Peyer's patch (tissue), 4 donors: ENCODE data around the gene POLK. TPM values are rescaled to one million over a fixed set of nuclear protein-coding genes. Genes with fewer than 3 reads are reported as not detected.
A peak's percentile ranks its signal among the peaks of the same experiment; 100 is the strongest.

Source experiments
- DNase-seq, 3 donors: peaks; one replicate each; pipeline ENCODE4 v3.0.0-alpha.2; 2017 to 2019
- H3K27ac ChIP-seq, 4 donors: fragments of 200-600 bp; sonication (generic); one replicate each; pipeline ENCODE4 v1.5.1; 2016 to 2019
- H3K27me3 ChIP-seq, 2 donors: fragments of 200-600 bp; sonication (generic); one replicate each; pipeline ENCODE4 v1.5.1; 2019
- H3K36me3 ChIP-seq, 3 donors: fragments of 200-600 bp; sonication (generic); one replicate each; pipeline ENCODE4 v1.5.1; 2016 to 2019
- H3K4me1 ChIP-seq, 4 donors: fragments of 200-600 bp; sonication (generic); one replicate each; pipeline ENCODE4 v1.5.1; 2016 to 2019
- H3K4me3 ChIP-seq, 4 donors: fragments of 200-600 bp; sonication (generic); 1 replicate in 3 of 4; 2 replicates in 1 of 4; pipeline ENCODE4 v1.5.1; 2016 to 2019; ENCODE audit warnings: mild to moderate bottlenecking in 1 of 4
- H3K9me3 ChIP-seq, 4 donors: fragments of 200-600 bp; sonication (generic); one replicate each; pipeline ENCODE4 v1.5.1; 2016 to 2019; ENCODE audit warnings: mild to moderate bottlenecking in 1 of 4
- POLR2A ChIP-seq, 2 donors: fragments of 450-650 bp; IDR thresholded peaks; one replicate each; pipeline ENCODE4 v1.5.1; 2017; ENCODE audit warnings: antibody characterized with exemption in 2 of 2, mild to moderate bottlenecking in 2 of 2, moderate library complexity in 2 of 2
- total RNA-seq, 4 donors: library from RNA; depleted of rRNA; stranded (reverse); fragments of >200 nt; gene quantifications; one replicate each; pipeline ENCODE4 v1.1.0, GENCODE V29; 2016
- TF ChIP-seq, protein P1 (sequence below), 6 experiments: fragments of 450-650 bp in 4 of 6; fragments of 200-600 bp in 2 of 6; sonication (generic) in 1 of 6; IDR thresholded peaks; one replicate each; pipeline ENCODE4 v1.5.1; 2017 to 2019; ENCODE audit warnings: antibody characterized with exemption in 6 of 6, mild to moderate bottlenecking in 3 of 6, moderate library complexity in 1 of 6

Gene POLK
- total RNA-seq, 4 donors from 2014 or later: 24.5 to 58.6 (median 28.3) TPM

DNA sequence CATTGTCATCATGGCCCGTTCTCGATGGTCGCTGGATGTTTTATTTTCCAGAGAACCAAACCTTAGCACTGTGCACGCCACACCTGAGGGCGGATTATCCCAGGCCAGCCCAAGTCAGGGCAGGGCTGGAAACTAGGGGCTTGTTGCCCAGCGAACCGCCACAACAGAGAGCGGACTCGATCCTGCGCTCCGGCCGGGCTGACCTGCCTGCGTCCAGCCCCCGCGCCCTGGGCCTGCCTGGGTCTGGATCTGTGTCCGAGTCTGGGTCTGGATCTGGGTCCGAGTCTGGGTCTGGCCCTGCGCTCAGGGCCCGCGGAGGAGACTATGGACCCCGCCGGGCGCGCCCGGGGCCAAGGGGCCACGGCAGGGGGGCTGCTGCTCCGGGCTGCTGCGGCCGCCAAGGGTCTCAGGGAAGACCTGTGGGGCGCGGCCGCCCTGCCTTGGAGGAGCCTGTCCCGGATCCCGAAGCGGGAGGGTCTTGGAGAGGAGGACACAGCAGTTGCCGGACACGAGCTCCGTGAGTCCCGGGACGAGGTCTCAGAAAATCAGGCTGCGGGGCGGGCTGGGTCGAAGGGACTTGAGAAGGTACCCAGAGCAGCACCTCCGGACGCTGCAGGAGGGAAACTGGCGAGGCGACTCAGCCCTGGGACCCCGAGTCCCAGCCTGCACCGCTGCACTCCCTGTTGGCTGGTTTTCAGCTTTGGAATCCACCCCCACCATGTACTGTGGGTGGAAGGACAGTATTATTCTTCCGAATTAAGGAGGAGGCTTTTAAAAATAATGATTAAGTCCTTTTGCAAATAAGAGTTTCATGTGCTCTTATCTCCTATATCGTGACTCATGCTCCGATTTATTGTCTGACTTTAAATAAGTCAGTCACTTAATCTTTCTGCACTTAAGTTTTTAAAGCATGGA, 99.9 kb downstream of the POLK start, which contains the start of gene ANKDD1B:
Gene ANKDD1B (plus strand): TSS at position 143 of the 915 bp plus-strand sequence. CDS start 182 bp downstream, at position 325.
- peak within 1 kb of the TSS; percentile 26 to 63 (median 45) for H3K4me3 ChIP-seq
- peak in 2 of 3 donors; percentile 48 to 60 for DNase-seq
- H3K27ac ChIP-seq: peak within 1 kb of the TSS in 3 of 4 donors; percentile 11 to 34 (median 28)
- peaks cover 0 to 17% (median 0%) of the 10 kb centered on the region in 4 donors for H3K4me1 ChIP-seq
- TF ChIP-seq POLR2A (IDR thresholded peaks at IDR 0.05): no peak
- TF ChIP-seq, protein P1, sequence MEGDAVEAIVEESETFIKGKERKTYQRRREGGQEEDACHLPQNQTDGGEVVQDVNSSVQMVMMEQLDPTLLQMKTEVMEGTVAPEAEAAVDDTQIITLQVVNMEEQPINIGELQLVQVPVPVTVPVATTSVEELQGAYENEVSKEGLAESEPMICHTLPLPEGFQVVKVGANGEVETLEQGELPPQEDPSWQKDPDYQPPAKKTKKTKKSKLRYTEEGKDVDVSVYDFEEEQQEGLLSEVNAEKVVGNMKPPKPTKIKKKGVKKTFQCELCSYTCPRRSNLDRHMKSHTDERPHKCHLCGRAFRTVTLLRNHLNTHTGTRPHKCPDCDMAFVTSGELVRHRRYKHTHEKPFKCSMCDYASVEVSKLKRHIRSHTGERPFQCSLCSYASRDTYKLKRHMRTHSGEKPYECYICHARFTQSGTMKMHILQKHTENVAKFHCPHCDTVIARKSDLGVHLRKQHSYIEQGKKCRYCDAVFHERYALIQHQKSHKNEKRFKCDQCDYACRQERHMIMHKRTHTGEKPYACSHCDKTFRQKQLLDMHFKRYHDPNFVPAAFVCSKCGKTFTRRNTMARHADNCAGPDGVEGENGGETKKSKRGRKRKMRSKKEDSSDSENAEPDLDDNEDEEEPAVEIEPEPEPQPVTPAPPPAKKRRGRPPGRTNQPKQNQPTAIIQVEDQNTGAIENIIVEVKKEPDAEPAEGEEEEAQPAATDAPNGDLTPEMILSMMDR (IDR thresholded peaks at IDR 0.05): no peak
- H3K36me3 ChIP-seq: no peaks in the 10 kb centered on the region
- no peaks in the 10 kb centered on the region for H3K27me3 ChIP-seq
- H3K9me3 ChIP-seq: no peaks in the 10 kb centered on the region

DNA sequence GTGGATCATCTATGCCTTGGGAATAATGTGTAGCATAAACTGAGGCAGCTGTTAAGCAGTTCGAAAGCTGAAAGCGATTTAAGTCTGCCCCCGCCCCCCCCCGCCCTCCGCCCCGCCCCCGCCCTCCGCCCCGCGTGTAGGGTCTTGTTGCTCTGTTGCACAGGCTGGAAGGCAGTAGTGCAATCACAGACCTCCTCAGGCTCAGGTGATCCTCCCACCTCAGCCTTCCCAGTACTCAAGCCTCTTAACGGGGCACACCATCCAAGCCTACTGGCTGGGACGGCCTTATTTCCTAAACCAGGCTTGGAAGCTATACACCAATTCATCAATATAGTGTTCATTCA, 100.5 kb downstream of the POLK start:
- Histone ChIP-seq H3K9me3 (no peaks in the 10 kb centered on the region), H3K36me3 (no peaks in the 10 kb centered on the region), H3K27ac (no peak overlapping the region), H3K4me3 (peak overlapping the region in 2 of 4 donors; percentile 59 to 63), H3K27me3 (no peaks in the 10 kb centered on the region), H3K4me1 (peaks cover 0 to 20% (median 0%) of the 10 kb centered on the region in 4 donors)
- TF ChIP-seq POLR2A (IDR thresholded peaks at IDR 0.05): no peak
- TF ChIP-seq, protein P1 (IDR thresholded peaks at IDR 0.05): no peak
- DNase-seq: no peak

DNA sequence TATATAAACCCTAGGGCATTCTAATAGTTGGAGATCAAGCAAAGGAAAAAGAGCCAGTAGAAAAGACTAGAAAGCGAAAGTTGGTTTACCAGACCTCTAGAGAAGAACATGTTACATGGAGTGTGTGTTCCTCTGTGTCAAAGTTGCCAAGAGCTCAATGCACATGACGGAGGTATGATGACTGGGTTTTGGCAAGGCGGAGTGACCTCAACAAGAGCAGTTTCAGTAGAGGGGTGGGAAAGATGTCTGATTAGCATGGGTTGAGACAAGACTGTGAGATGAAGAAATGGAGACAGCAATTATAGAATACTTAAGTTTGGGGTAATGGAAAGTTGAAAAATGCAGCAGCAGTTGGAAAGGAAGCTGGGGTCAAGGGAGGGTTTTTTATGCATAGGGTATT, 101.2 kb downstream of the POLK start:
- no peak overlapping the region for H3K4me3 ChIP-seq
- H3K4me1 ChIP-seq: peaks cover 0 to 26% (median 0%) of the 10 kb centered on the region in 4 donors
- H3K9me3 ChIP-seq: no peaks in the 10 kb centered on the region
- no peak overlapping the region for H3K27ac ChIP-seq
- H3K36me3 ChIP-seq: no peaks in the 10 kb centered on the region
- no peak for TF ChIP-seq POLR2A (IDR thresholded peaks at IDR 0.05)
- TF ChIP-seq, protein P1 (IDR thresholded peaks at IDR 0.05): no peak
- DNase-seq: no peak
- no peaks in the 10 kb centered on the region for H3K27me3 ChIP-seq

DNA sequence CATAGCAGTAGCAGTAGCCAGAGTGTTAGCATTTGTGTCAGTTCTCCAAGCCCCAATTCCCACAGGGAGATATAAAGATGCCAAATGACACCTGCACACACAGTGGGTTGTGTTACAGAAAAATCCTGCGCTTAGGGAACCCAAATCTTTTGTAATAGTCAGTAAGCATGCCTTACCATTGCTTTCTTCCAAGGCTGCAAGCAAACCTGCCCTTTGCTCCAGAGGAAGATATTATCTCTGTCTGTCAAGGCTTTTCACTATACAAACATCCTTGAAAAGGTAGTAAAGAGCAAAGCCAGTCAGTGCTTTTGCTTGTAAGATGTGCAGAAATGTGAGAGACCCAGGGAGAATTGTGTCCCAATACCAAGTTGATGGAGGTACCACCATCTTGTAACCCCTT, 102.5 kb downstream of the POLK start:
- DNase-seq: no peak
- H3K9me3 ChIP-seq: no peaks in the 10 kb centered on the region
- no peaks in the 10 kb centered on the region for H3K27me3 ChIP-seq
- peaks cover 0 to 26% (median 0%) of the 10 kb centered on the region in 4 donors for H3K4me1 ChIP-seq
- H3K27ac ChIP-seq: no peak overlapping the region
- H3K36me3 ChIP-seq: no peaks in the 10 kb centered on the region
- no peak overlapping the region for H3K4me3 ChIP-seq
- no peak for TF ChIP-seq POLR2A (IDR thresholded peaks at IDR 0.05)
- TF ChIP-seq, protein P1 (IDR thresholded peaks at IDR 0.05): no peak

DNA sequence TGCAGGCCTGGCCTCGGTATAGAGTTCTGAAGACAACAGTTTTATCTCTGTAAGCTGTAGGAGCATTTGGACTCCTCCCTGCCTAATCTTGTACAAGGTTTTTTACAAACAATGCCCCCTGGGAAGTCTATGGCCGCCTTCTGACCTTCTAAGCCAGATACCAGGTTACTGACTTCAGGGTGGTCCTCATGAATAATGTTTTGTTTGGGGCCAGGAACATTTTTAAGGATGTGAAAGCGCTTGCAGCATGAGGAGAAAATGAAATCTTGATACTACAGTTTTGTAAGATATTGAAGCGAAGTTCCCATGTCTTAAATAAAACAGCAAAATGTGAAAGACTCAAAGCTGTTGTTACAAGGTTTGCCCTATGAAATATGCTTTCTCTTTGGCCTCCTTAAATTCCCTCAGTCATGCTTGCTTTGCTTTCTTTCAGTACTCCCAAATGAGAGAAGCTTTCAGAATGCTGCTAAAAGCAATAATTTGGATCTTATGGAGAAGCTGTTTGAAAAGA, 104.7 kb downstream of the POLK start:
- peaks cover 0 to 28% (median 0%) of the 10 kb centered on the region in 4 donors for H3K4me1 ChIP-seq
- no peaks in the 10 kb centered on the region for H3K9me3 ChIP-seq
- no peaks in the 10 kb centered on the region for H3K27me3 ChIP-seq
- H3K36me3 ChIP-seq: no peaks in the 10 kb centered on the region
- DNase-seq: no peak
- no peak overlapping the region for H3K4me3 ChIP-seq
- no peak for TF ChIP-seq POLR2A (IDR thresholded peaks at IDR 0.05)
- TF ChIP-seq, protein P1 (IDR thresholded peaks at IDR 0.05): no peak
- no peak overlapping the region for H3K27ac ChIP-seq
